GM18505 (cell line): ENCODE data around the gene MINDY4.
A peak's percentile ranks its signal among the peaks of the same experiment; 100 is the strongest.

ENCODE experiments used
- ATAC-seq: cut with Tn5 transposase; IDR thresholded peaks from one replicate; pipeline ENCODE4 v1.9.1; 2021; ENCODE audit not compliant: unreplicated experiment
- POLR2A ChIP-seq: IDR thresholded peaks from 4 replicates; pipeline ENCODE4 v1.6.1; 2011; ENCODE audit warnings: borderline replicate concordance; ENCODE audit not compliant: insufficient read depth, insufficient read length; ENCODE audit errors: extremely low read depth

MINDY4 gene

GRCh38 chr7:30933124-30933974, 162.1 kb downstream of the MINDY4 start:
- TF ChIP-seq POLR2A = no peak
- ATAC-seq = no peak

- no peak for TF ChIP-seq POLR2A
- ATAC-seq = no peak
Observed at GRCh38 chr7:30934225-30934624, 163.0 kb downstream of the MINDY4 start.

- ATAC-seq = no peak
- no peak for TF ChIP-seq POLR2A
Observed at GRCh38 chr7:30934732-30935568, 163.7 kb downstream of the MINDY4 start.

- TF ChIP-seq POLR2A = no peak
Observed at GRCh38 chr7:30935569-30935877, 164.3 kb downstream of the MINDY4 start.

GRCh38 chr7:30936650-30937245, 165.5 kb downstream of the MINDY4 start:
- TF ChIP-seq POLR2A = no peak

More at GRCh38 chr7:30935569-30935877, 164.3 kb downstream of the MINDY4 start:
- no peak for ATAC-seq

GRCh38 chr7:30937416-30937815, 166.2 kb downstream of the MINDY4 start:
- no peak for TF ChIP-seq POLR2A
- ATAC-seq = no peak

More at GRCh38 chr7:30936650-30937245, 165.5 kb downstream of the MINDY4 start:
- ATAC-seq = no peak

GRCh38 chr7:30938435-30939316, 167.5 kb downstream of the MINDY4 start:
- no peak for TF ChIP-seq POLR2A

GRCh38 chr7:30941582-30942323, 170.5 kb downstream of the MINDY4 start:
- ATAC-seq = no peak
- no peak for TF ChIP-seq POLR2A

More at GRCh38 chr7:30938435-30939316, 167.5 kb downstream of the MINDY4 start:
- ATAC-seq = peak; percentile 82
